HG03280 (cell line): ENCODE measurements around the gene DGKZ.

Source experiments
- ATAC-seq: cut with Tn5 transposase; IDR thresholded peaks from one replicate; pipeline ENCODE4 v1.9.1; 2021; ENCODE audit warnings: mild to moderate bottlenecking, moderate library complexity; ENCODE audit not compliant: unreplicated experiment

The DGKZ gene

GRCh38 chr11:46427364-46427763 is 80.1 kb downstream of the DGKZ start:
- no peak for ATAC-seq

GRCh38 chr11:46429717-46430116 is 82.5 kb downstream of the DGKZ start:
- no peak for ATAC-seq
